ENCODE measurements around the gene RIC3.
A peak's percentile ranks its signal among the peaks of the same experiment; 100 is the strongest.

RIC3 gene

GRCh38 chr11:8097468-8097867 is 71.4 kb downstream of the RIC3 start:
- no peak overlapping the region for H2AFZ ChIP-seq (ENCODE audit: low read depth, low read length)
- TF ChIP-seq CTCF (IDR thresholded peaks at IDR 0.05; ENCODE audit: low read depth, low read length) (no peak), EZH2phosphoT487 (IDR thresholded peaks at IDR 0.05; ENCODE audit: low read depth) (no peak)
- no peak overlapping the region for H3K27ac ChIP-seq (ENCODE audit: low read length)
- no peaks in the 10 kb centered on the region for H3K79me2 ChIP-seq (ENCODE audit: low read length)
- no peak overlapping the region for H3K4me3 ChIP-seq (ENCODE audit: low read length)
- H4K20me1 ChIP-seq (ENCODE audit: insufficient read depth, low read length), result no peaks in the 10 kb centered on the region
- H3K27me3 ChIP-seq (ENCODE audit: low read depth, low read length), result no peaks in the 10 kb centered on the region; the same call in 1 of the 2 replicates
- peaks cover 21% of the 10 kb centered on the region for H3K4me1 ChIP-seq (ENCODE audit: low read length)
- no peaks in the 10 kb centered on the region for H3K9me3 ChIP-seq (ENCODE audit: insufficient read depth, low read length)
- no peaks in the 10 kb centered on the region for H3K36me3 ChIP-seq (replicated peaks; ENCODE audit: low read depth, low read length)
- peak overlapping the region; percentile 53 for H3K4me2 ChIP-seq (ENCODE audit: low read length)
- H3K9ac ChIP-seq (ENCODE audit: low read length), result no peak overlapping the region

GRCh38 chr11:8097062-8097461 is 71.8 kb downstream of the RIC3 start:
- no peak overlapping the region for H3K9ac ChIP-seq (ENCODE audit: low read length)
- peak overlapping the region; percentile 53 for H3K4me2 ChIP-seq (ENCODE audit: low read length)
- H3K9me3 ChIP-seq (ENCODE audit: insufficient read depth, low read length), result no peaks in the 10 kb centered on the region
- H4K20me1 ChIP-seq (ENCODE audit: insufficient read depth, low read length), result no peaks in the 10 kb centered on the region
- TF ChIP-seq CTCF (IDR thresholded peaks at IDR 0.05; ENCODE audit: low read depth, low read length) (no peak), EZH2phosphoT487 (IDR thresholded peaks at IDR 0.05; ENCODE audit: low read depth) (no peak)
- no peak overlapping the region for H3K27ac ChIP-seq (ENCODE audit: low read length)
- no peaks in the 10 kb centered on the region; the same call in 1 of the 2 replicates for H3K27me3 ChIP-seq (ENCODE audit: low read depth, low read length)
- H3K79me2 ChIP-seq (ENCODE audit: low read length), result no peaks in the 10 kb centered on the region
- no peak overlapping the region for H3K4me3 ChIP-seq (ENCODE audit: low read length)
- H2AFZ ChIP-seq (ENCODE audit: low read depth, low read length), result no peak overlapping the region
- H3K4me1 ChIP-seq (ENCODE audit: low read length), result peaks cover 24% of the 10 kb centered on the region
- no peaks in the 10 kb centered on the region for H3K36me3 ChIP-seq (replicated peaks; ENCODE audit: low read depth, low read length)

- no peak overlapping the region for H3K27ac ChIP-seq (ENCODE audit: low read length)
- H4K20me1 ChIP-seq (ENCODE audit: insufficient read depth, low read length), result no peaks in the 10 kb centered on the region
- peaks cover 24% of the 10 kb centered on the region for H3K4me1 ChIP-seq (ENCODE audit: low read length)
- H3K36me3 ChIP-seq (replicated peaks; ENCODE audit: low read depth, low read length), result no peaks in the 10 kb centered on the region
- TF ChIP-seq CTCF (IDR thresholded peaks at IDR 0.05; ENCODE audit: low read depth, low read length), result no peak
- no peak for TF ChIP-seq EZH2phosphoT487 (IDR thresholded peaks at IDR 0.05; ENCODE audit: low read depth)
- no peak overlapping the region for H3K9ac ChIP-seq (ENCODE audit: low read length)
- H3K4me2 ChIP-seq (ENCODE audit: low read length), result no peak overlapping the region
- no peak overlapping the region for H2AFZ ChIP-seq (ENCODE audit: low read depth, low read length)
- no peaks in the 10 kb centered on the region; the same call in 1 of the 2 replicates for H3K27me3 ChIP-seq (ENCODE audit: low read depth, low read length)
- H3K79me2 ChIP-seq (ENCODE audit: low read length), result no peaks in the 10 kb centered on the region
- no peaks in the 10 kb centered on the region for H3K9me3 ChIP-seq (ENCODE audit: insufficient read depth, low read length)
- no peak overlapping the region for H3K4me3 ChIP-seq (ENCODE audit: low read length)
Measured at GRCh38 chr11:8096575-8096974, 72.2 kb downstream of the RIC3 start.

GRCh38 chr11:8095806-8096522 is 72.9 kb downstream of the RIC3 start:
- H3K4me2 ChIP-seq (ENCODE audit: low read length), result no peak overlapping the region
- H3K79me2 ChIP-seq (ENCODE audit: low read length), result no peaks in the 10 kb centered on the region
- H3K27ac ChIP-seq (ENCODE audit: low read length), result no peak overlapping the region
- H3K9me3 ChIP-seq (ENCODE audit: insufficient read depth, low read length), result no peaks in the 10 kb centered on the region
- H3K27me3 ChIP-seq (ENCODE audit: low read depth, low read length), result no peaks in the 10 kb centered on the region; the same call in 1 of the 2 replicates
- peaks cover 28% of the 10 kb centered on the region for H3K4me1 ChIP-seq (ENCODE audit: low read length)
- H3K4me3 ChIP-seq (ENCODE audit: low read length), result no peak overlapping the region
- H4K20me1 ChIP-seq (ENCODE audit: insufficient read depth, low read length), result no peaks in the 10 kb centered on the region
- TF ChIP-seq CTCF (IDR thresholded peaks at IDR 0.05; ENCODE audit: low read depth, low read length), result no peak
- TF ChIP-seq EZH2phosphoT487 (IDR thresholded peaks at IDR 0.05; ENCODE audit: low read depth), result no peak
- no peak overlapping the region for H2AFZ ChIP-seq (ENCODE audit: low read depth, low read length)
- H3K9ac ChIP-seq (ENCODE audit: low read length), result no peak overlapping the region
- no peaks in the 10 kb centered on the region for H3K36me3 ChIP-seq (replicated peaks; ENCODE audit: low read depth, low read length)
